Lower lobe of right lung (tissue), 2 donors: ENCODE results near the gene SLC25A42. TPM values are rescaled to one million over a fixed set of nuclear protein-coding genes. Genes with fewer than 3 reads are reported as not detected.

Experiments
- ATAC-seq, 2 donors: fragments of 200-7000 bp; cut with Tn5 transposase; one replicate each; pipeline ENCODE4 v1.9.1; 2020 to 2022; ENCODE audit warnings: mild to moderate bottlenecking in 2 of 2, moderate library complexity in 2 of 2
- DNase-seq: peaks from one replicate; pipeline ENCODE4 v3.0.0-alpha.2; 2020
- H3K27ac ChIP-seq: fragments of 200-600 bp; one replicate; pipeline ENCODE4 v1.8.0; 2022
- H3K27me3 ChIP-seq: fragments of 200-600 bp; one replicate; pipeline ENCODE4 v1.8.0; 2022; ENCODE audit warnings: low read depth
- H3K36me3 ChIP-seq: fragments of 200-600 bp; one replicate; pipeline ENCODE4 v1.8.0; 2022; ENCODE audit warnings: mild to moderate bottlenecking
- H3K4me1 ChIP-seq: fragments of 200-600 bp; one replicate; pipeline ENCODE4 v1.8.0; 2022
- H3K4me3 ChIP-seq: fragments of 200-600 bp; one replicate; pipeline ENCODE4 v1.8.0; 2022; ENCODE audit warnings: mild to moderate bottlenecking
- H3K9me3 ChIP-seq: fragments of 200-600 bp; one replicate; pipeline ENCODE4 v1.8.0; 2022
- intact Hi-C: fragments of 100-400 bp; cut with DNase I; formaldehyde crosslinking; loops from one replicate; pipeline ENCODE4 v1.11.0; 2022
- total RNA-seq: library from RNA; stranded (reverse); fragmentation: NEBNext Ultra II Directional; extraction: Animal tissue kit (Norgen Biotek cat#: 25700); gene quantifications from one replicate; pipeline ENCODE4 v1.2.1, GENCODE V29; 2021
- TF ChIP-seq, protein P1 (sequence below): fragments of 200-600 bp; IDR thresholded peaks from one replicate; pipeline ENCODE4 v1.8.0; 2022; ENCODE audit warnings: antibody characterized with exemption, mild to moderate bottlenecking
- donor health status: DM: no; HTN: yes; CAD: no; lungs with severe emphysema.

SLC25A42 gene
- total RNA-seq, 1 donor from 2014 or later = 16.3 TPM

DNA sequence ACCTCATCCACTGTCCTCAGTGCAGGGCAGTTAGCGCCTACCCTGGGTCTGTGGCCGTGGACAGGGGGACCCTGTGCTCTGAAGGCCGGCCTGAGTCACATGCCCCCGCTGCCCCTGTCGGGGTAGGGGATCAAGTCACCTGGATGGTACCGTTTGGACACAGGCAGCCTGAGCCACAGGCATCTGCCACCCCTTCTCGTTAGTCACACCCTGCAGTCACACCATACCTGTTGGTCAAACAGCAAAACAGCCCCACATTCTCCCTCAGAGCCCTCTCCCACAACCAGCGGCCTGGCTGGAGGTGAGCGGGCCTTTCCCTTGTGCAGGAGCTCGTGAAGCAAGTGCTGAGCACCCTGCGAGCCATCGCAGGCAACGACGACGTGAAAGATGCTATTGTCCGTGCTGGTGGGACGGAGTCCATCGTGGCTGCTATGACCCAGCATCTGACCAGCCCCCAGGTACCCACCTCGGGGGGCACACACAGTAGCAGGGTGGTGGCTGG lies 8.8 kb upstream of the SLC25A42 start:
- H3K36me3 ChIP-seq = peaks cover 75% of the 10 kb centered on the region
- no peaks in the 10 kb centered on the region for H3K27me3 ChIP-seq
- intact Hi-C loops = no loop called here
- DNase-seq (no peak), ATAC-seq (no peak)
- TF ChIP-seq, protein P1, sequence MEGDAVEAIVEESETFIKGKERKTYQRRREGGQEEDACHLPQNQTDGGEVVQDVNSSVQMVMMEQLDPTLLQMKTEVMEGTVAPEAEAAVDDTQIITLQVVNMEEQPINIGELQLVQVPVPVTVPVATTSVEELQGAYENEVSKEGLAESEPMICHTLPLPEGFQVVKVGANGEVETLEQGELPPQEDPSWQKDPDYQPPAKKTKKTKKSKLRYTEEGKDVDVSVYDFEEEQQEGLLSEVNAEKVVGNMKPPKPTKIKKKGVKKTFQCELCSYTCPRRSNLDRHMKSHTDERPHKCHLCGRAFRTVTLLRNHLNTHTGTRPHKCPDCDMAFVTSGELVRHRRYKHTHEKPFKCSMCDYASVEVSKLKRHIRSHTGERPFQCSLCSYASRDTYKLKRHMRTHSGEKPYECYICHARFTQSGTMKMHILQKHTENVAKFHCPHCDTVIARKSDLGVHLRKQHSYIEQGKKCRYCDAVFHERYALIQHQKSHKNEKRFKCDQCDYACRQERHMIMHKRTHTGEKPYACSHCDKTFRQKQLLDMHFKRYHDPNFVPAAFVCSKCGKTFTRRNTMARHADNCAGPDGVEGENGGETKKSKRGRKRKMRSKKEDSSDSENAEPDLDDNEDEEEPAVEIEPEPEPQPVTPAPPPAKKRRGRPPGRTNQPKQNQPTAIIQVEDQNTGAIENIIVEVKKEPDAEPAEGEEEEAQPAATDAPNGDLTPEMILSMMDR = no peak
- no peaks in the 10 kb centered on the region for H3K4me1 ChIP-seq
- H3K9me3 ChIP-seq = no peaks in the 10 kb centered on the region
- H3K4me3 ChIP-seq = no peak overlapping the region
- H3K27ac ChIP-seq = no peak overlapping the region

DNA sequence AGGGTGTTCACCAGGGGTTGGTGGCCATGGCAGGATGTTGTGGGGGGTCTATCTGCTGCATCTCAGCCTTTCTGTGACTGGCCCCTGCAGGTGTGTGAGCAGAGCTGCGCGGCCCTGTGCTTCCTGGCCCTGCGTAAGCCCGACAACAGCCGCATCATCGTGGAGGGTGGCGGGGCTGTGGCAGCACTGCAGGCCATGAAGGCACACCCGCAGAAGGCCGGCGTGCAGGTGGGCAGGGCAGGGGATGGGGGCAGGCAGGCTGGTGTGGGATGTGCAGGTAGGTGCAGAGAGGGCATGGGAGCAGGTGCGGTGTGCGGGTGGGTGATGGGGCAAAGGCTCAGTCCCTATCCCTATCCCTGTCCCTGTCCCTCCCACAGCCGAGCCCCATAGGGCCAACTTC lies 8.1 kb upstream of the SLC25A42 start:
- ATAC-seq = no peak
- intact Hi-C loops = no loop called here
- H3K27me3 ChIP-seq = no peaks in the 10 kb centered on the region
- no peaks in the 10 kb centered on the region for H3K9me3 ChIP-seq
- H3K36me3 ChIP-seq = peaks cover 69% of the 10 kb centered on the region
- TF ChIP-seq, protein P1 = no peak
- no peak overlapping the region for H3K4me3 ChIP-seq
- no peaks in the 10 kb centered on the region for H3K4me1 ChIP-seq
- H3K27ac ChIP-seq = no peak overlapping the region
- no peak for DNase-seq

DNA sequence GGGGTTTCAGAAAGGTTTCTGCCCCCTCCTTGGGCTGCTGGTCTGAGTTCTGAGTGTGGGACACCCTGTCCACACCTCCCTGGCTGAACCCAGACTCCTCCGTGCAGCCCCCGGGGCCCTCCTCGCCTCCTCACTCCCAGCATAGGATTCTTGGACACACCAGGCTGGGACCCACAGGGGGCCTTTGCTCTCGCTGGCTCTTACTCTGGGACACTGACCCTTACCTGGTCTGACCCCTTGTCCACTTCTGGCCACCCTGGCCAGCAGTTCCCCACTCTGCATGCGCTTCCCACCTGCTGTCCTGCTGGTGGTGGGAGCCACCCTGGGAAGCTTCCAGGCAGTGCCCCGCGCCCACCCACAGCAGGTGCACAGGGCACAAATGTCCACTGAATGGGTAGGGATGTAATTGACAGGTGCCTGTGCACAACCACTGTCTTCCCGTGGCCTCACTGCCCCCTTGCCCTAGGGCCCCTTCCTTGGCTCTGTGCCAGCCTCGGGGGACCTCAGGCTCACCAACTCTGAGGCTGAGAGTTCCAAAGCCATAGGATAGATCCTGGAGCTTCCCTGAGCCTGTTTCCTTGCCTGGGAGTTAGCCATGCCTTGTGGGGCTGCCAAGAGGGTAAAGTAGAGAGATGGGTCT lies 7.0 kb upstream of the SLC25A42 start:
- TF ChIP-seq, protein P1 = no peak
- Histone ChIP-seq H3K36me3 (peaks cover 65% of the 10 kb centered on the region), H3K27ac (no peak overlapping the region), H3K27me3 (no peaks in the 10 kb centered on the region), H3K4me3 (no peak overlapping the region), H3K4me1 (peaks cover 7% of the 10 kb centered on the region), H3K9me3 (no peaks in the 10 kb centered on the region)
- intact Hi-C loops = no loop called here
- DNase-seq (no peak), ATAC-seq (no peak)

DNA sequence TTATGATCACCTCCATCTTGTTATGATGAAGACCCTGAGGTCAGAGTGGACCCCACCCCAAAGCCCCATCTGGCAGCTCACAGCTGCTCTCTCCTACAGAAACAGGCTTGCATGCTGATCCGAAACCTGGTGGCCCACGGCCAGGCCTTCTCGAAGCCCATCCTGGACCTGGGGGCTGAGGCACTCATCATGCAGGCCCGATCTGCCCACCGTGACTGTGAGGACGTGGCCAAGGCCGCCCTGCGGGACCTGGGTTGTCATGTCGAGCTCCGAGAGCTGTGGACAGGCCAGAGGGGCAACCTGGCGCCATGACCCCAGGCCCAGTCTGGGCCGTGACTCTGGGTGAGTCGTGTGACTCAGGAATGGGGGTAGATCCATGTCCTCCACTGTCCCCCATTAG lies 6.5 kb upstream of the SLC25A42 start:
- H3K9me3 ChIP-seq = no peaks in the 10 kb centered on the region
- no peak overlapping the region for H3K4me3 ChIP-seq
- TF ChIP-seq, protein P1 = no peak
- no peaks in the 10 kb centered on the region for H3K27me3 ChIP-seq
- intact Hi-C loops = no loop called here
- H3K27ac ChIP-seq = no peak overlapping the region
- DNase-seq = no peak
- H3K4me1 ChIP-seq = peaks cover 7% of the 10 kb centered on the region
- H3K36me3 ChIP-seq = peaks cover 59% of the 10 kb centered on the region
- no peak for ATAC-seq

DNA sequence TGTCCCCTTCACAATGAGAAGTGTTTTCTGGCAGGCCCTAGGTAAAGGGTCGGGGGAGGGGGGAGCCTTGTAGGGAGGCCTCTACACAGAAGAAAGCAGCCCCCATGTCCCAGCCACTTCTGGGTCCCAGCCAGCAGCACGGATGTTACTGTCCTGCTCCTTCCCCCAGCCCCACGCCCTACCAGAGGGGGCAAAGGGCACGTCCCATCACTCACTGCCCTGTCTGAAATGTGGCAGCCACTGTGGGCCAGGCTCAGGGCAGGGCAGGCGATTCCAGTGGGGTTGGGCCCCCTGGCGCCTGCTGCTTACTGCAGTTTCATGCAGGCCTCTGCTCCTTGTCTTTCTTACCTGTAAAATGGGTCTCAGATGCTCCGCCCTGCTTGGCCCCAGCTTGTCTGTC lies 6.1 kb upstream of the SLC25A42 start:
- H3K4me1 ChIP-seq = peaks cover 8% of the 10 kb centered on the region
- no peaks in the 10 kb centered on the region for H3K9me3 ChIP-seq
- no peak for DNase-seq
- H3K27ac ChIP-seq = no peak overlapping the region
- no peak for ATAC-seq
- H3K27me3 ChIP-seq = no peaks in the 10 kb centered on the region
- TF ChIP-seq, protein P1 = no peak
- intact Hi-C loops = no loop called here
- no peak overlapping the region for H3K4me3 ChIP-seq
- H3K36me3 ChIP-seq = peaks cover 55% of the 10 kb centered on the region
